ENCODE data around the gene HSPG2.

Gene HSPG2

DNA sequence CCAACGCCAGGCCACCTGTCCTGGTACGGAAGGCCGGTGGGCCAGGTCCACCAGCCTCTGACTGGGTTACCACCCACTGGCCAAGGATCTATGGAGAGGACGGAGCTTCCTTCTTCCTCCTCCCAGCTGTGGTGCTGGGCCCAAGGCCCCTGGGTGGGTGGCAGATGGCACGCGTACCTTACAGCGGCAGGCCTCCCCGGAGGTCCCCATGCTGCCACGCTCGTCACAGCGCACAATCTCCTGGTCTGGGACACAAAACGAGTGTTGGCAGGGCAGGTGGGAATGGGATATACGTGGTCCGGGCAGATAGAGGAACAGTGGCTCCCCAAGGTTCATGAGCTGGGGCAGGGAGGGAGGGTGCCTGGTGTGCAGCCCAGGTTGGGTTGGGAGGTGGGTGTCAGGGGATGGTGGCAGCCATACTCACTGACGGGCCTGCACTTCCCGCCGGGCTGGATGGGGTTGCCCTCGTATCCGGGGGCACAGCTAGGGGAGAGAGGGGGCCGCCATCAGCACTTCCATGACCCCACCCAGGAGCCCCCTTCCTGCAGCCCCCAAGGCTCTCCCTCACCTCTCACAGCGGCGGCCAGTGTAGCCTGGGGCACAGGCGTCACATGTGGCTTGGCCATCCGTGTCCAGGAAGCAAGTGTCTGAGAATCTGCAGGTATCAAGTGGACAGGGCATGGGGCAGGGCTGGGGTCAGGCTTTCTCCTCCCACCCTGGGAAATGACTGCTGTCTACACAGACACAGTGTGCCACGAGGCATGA is 58.9 kb downstream of the HSPG2 start:
- DNase-seq: no peak

DNA sequence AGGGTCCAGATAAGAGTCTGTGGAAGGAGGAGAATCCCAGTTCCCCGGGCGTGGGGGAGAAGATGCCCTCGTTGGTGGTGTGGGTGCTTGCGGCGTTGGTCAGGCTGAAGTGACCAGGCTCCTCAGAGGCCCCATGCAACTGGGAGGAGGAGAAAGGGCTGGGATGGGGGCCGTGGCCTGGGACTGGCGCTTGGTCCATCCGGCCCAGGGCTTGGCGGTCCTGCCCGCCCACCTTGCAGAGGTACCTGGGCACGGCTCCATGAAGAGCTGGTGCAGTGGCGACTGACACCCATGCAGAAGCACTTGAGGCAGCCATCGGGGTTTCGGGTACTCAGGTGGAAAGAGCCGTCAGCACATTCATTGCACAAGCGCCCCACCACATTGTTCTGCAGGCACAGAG is 60.8 kb downstream of the HSPG2 start:
- DNase-seq: no peak

DNA sequence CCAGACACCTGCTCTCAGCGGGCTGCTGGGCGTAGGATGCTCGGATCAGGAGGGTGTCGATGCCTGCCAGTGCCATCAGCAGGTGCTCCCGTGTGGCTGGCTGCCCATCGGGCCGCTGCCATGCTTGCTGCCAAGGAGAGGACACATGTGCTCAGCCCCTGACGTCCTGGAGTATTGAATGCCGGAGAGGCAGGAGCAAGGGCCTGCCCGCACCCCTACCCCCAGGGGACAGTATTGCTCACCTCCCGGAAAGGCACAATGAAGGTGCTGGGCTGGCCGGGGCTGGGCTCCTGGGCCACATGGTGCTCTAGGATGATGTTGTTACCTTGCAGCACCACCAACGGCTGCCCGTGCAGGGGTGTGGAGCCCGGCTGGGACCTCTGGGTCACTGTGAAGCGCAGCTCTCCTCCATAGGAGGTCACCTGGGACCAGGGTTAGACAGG is 61.5 kb downstream of the HSPG2 start:
- no peak for DNase-seq

DNA sequence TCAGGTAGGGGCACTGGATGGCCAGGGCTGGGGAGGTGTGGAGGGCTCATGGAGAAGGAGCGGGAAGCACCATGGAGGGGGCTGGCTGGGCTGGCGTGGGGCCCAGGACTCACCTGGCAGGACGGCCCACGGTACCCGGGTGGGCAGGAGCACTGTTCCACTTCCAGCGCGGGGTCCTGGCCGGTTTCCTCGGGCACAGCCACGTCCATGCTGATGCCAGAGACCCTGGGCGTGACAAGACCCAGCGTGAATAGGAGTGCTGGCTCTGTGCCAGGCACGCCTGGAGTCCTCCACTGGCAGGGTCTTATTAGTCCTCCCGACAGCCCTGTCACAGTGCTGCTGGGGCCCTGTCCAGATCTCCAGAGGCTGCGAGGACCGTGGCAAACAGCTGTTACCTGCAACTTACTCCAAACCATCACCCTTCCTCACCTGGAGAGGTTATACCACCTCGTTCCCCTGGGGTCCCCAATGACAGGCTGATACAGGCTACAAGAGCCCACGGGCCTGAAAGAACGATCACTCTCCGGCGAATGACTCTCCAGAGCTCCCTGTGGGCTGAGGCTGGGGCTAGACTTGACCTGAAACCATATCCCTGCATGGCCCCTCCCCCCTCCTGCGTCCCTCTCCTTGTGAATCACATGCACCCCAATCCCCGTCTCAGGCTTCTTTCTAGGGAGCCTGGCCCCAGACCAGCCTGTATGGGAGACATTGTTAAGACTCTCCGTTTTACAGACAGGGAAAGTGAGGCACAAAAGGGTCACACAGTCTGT is 62.1 kb downstream of the HSPG2 start:
- DNase-seq: peak; percentile 26

DNA sequence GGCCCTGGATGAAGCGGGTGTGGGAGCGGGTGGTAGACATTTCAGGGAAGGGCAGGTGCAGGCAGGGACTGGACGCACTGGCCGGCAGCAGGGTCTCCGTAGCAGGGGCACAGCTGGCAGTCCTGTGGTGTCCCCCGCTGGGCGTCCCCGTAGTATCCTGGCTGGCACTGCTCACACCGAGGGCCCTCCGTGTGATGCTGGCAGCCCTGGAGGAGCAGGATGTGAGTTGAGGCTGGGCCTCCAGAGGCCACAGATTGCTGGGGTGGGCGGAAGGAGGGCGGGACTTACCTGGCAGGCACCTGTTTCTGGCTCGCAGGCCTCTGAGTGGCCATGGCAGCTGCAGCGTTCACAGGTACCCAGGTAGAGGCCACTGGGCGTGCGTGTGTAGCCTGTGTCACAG is 62.8 kb downstream of the HSPG2 start:
- no peak for DNase-seq

DNA sequence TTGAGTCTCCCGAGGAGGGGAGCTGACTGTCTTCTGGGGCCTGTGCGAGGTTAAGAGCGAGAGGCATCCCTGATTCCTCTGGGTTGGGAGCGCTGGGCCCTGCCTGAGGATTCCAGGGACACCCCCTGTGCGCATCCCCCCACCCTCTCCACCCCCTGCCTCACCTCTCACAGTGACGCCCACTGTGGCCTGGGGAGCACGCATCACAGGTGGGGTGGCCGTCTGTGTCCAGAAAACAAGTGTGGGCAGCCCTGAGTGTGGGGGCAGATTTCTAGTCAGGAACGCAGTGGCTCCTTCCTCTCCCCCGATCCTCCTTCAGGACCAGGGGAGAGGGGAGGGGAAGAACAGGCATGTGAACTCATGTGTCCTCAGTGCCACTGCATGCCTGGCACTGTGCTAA is 63.3 kb downstream of the HSPG2 start:
- no peak for DNase-seq

DNA sequence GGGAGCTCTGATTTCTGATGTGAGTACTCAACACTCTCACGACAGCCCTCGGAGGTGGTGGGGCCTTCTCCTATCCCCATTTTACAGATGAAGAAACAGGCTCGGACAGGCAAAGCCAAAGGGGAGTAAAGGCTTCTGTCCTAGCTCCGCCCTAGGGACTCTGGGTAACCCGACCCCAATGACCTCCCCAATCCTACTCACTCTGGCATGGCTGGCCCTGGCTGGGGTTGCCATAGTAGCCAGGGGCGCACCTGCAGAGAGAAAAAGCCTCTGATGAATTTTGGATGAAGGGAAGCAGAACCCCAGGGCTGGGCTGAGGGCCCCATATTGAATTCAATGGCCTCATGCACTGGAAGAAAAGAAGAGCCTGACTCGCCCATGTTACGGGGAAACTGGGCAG is 63.9 kb downstream of the HSPG2 start:
- DNase-seq: no peak

DNA sequence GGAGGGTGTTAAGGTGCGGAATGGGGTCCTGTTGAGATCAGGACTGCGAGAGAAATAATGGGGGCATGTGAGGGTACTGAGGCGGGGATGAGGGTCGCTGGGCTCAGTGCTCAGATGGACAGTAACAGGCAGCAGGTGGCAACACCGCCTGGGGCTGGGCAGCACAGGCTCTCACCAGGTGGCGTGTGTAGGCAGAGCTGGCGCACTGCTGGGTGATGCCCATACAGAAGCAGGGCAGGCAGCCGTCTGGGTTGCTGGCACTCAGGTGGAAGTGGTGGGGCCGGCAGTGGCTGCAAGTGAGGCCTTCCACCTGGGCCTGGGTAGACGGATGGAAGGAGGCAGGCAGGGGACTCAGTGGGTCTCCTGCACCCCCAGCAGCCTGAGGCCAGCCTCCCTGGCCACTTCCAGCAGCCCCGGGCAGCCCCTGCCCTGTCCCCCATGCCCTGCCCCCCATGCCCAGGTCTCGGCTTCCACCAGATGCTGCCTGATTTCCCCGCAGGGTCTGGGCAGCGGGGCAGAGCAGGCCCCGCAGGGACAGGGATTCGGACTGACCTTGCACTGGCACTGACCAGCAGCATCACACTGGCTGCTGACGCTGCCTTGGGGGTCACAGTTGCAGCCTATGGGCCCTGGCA is 64.5 kb downstream of the HSPG2 start:
- no peak for DNase-seq

DNA sequence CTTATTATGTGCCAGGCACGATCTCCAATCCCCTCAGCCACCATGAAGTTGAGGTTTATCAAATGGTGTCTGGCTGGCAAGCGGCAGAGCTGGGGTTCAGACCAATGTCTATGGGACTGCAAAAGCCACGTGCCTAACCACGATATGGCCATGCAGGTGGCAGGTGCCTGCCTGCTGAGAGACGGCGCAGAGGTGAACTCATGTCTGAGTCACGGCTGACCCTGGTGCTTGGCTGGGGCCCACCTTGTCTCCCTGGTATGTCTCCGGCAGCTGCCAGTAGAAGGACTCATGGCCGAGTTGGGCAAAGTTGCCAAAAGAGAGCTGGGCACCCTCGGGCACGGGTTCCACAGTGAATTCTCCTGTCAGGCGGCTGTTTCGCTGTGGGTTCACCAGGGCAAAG is 65.2 kb downstream of the HSPG2 start:
- no peak for DNase-seq

DNA sequence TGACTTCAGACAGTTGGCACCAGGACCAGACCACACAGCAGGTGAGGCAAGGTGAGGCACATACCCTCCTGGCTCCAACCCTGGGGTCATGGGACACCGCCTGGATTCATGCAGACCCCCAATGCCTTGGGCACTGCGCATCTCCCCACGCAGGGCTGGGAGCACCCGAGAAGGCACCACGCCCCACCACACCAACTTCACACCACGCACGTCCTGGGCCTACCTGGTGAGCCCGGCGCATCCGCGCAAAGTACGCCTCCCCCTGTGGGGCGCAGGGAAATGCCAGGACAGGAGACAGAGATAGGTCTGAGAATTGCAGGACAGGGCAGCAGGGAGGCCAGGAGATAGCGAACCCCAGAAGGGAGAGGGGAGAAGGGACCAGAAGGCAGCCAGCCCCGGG is 66.5 kb downstream of the HSPG2 start:
- no peak for DNase-seq

DNA sequence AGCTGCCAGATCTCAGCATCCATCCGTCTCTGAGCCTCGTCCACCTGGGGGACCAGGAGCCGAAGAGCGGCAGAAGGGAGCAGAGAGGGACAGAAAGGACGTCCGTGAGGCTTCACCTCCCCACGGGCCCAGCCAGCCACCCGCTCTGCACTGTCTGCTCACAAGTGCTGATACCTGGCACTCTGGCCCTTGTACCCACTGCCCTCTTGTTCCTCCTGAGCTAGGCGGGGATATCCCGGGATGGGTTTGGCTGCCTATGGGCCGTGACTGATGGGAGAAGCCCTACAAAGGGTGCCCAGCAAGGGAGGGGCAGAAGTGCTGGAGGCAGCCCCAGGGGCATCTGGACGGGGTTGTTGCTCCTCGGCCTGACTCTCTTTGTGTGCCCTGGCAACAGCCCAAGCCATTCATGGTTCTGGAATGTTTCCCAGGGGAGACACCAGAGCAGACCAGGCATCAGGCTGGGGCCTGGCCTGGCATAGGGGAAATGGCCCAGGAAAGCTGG is 67.4 kb downstream of the HSPG2 start:
- no peak for DNase-seq

DNA sequence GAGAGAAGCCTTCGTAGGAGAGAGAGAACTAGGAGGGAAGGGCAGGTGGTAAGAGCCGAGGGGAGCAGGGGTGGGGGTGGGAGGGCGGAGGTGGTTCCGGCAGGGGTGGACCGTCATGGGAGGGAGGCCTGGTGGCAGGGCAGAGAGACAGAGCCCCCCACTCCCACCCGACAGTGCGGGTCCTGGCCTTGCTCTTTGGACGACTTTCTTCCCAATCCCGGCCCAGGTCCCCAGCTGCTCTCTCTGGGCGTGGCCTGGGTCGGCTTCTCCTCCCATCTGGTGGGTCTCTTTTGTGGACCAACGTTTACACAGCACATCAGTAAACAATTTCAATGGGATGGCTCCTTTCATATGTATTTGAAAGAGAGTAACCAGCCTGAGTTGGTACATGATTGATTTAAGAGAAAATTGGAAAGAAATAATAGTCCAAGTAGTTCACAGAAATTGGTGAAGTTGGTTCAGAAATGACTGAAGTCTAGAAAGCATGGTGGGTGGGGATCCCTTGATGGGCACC is 68.1 kb downstream of the HSPG2 start:
- DNase-seq: no peak

DNA sequence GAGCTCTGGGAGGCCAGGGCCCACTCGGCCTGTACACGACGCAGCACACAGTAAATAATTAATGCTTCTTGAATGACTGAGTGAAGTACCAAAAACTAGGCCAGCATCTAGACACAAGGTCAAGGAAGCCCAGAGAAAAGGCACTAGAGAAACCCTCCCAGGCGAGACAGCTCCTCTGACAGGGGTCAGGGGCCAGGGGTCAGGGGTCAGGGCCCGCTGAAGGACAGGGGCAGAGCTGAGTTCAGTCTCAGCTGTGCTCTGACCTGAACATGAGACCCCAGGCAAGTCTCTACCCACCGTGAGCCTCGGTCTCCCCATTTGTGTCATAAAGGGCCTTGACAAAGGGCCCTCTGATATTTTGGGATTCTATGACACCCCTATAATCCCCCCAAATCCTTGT is 68.6 kb downstream of the HSPG2 start:
- no peak for DNase-seq

DNA sequence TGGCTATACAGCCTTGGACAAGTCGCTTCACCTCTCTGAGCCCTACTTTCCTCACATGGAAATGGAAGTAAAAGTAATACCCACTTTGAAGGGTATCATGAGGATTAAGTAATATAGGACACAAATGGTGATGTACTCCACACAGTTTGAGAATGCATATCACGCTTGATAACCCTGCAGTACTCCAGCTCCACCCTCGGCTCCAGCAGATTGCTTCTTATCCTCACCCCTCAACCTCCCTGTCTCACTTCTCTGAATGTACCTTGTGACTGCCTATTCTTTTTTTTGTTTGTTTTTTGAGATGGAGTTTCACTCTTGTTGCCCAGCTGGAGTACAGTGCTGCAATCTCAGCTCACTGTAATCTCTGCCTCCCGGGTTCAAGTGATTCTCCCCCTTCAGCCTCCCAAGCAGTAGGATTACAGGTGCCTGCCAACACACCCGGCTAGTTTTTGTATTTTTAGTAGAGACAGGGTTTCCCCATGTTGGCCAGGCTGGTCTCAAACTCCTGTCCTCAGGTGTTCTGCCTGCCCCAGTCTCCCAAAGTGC is 69.6 kb downstream of the HSPG2 start:
- DNase-seq: no peak

DNA sequence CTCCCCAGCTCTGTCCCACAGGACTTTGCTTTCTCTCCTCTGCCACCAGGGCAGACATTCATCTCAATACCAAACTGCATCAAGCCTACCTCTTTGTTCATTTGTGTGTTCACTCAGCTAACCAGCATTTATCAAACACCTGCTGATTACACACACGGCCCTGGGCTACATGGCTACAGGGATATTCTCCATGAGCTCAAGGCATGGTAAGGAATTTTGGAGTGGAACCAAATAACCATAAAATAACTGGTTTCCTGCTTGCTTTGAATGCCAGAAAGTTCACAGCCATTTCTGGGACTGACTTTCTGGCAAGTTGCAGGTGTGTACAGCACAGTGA is 70.4 kb downstream of the HSPG2 start:
- DNase-seq: no peak

DNA sequence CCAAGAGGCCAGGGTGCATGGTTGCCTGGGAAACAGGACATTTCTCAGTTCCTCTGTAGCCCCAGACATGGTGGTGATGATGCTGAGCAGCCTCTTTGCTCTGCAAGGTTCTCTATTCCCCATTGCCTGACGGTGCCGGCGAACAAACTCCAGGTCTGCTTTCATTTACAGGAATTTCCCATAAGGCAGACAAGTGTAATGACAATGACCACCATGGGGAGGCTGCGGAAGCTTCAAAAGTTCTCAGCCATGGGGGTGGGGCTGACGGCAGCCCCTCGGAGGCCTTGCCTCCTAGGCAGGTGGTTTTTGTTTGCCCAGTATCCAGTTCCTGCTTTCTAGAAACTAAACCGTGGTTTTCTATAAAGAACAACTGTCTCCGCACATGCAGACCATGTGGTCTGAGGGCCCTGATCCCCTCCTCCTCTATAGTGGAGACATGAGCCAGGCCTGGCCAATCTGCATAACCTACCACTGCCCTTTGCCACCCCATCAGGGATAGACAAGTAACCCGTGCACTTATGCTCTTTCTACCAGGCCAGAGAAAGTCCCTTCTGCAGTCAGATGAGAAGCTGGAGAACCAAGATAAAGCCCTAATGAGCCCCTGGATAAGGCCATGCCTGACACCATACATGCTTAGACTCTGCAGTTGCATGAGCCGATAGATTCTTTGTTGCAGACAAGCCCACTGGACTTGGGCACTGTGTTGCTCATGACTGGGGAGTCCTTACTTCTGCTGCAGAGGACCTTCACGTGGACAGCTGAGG is 71.0 kb downstream of the HSPG2 start:
- no peak for DNase-seq

DNA sequence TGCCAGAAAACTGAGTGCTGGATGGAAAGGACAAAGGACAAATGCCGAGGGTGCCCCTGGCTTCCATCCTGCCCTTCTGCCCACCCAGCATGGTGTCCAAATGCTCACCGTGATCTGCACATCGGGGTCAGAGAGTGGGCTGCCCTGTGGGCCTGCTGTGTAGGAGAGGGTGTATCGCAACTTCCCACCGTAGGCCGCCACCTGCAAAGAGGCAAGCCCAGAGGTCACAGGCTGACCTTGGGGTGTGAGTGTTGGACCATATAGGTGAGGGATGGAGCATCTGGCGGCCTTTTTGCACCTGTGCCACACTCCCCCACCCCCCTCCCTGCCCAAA is 71.5 kb downstream of the HSPG2 start:
- no peak for DNase-seq

DNA sequence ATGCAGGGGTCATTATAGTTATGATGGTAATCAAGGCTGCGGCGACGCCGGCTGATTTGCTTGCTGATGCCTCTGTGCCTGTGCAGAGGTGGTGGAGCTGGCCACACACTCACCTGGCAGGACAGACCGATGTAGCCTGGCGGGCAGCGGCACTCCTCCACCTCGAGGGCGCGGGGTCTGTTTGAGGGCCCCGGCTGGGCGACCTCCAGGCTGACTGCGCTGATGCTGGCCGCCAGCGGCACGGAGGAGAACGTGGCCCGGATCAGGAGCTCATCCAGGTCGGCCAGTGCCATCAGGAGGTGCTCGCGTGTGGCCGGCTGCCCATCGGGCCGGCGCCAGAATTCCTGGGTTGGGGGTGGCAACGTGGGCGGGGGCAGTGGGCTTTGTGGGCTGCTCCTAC is 72.4 kb downstream of the HSPG2 start:
- DNase-seq: no peak

DNA sequence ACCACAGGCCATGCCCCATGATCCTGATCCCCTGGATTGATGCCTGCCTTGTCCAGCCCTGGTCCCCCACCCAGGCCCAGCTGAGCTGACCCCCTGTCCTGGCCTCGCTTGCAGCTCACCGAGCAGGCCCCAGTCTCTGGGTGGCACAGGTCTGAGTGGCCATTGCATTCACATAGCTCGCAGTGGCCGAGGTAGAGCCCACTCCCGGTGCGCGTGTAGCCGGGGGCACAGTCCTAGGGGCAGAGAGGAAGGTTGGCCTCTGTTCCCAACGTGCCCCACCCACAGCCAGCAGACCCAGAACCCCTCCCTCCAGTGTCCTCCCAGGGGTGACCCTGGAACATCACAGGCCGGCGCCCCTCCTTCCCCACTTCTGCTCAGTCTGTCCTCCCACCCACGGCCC is 73.1 kb downstream of the HSPG2 start:
- no peak for DNase-seq

DNA sequence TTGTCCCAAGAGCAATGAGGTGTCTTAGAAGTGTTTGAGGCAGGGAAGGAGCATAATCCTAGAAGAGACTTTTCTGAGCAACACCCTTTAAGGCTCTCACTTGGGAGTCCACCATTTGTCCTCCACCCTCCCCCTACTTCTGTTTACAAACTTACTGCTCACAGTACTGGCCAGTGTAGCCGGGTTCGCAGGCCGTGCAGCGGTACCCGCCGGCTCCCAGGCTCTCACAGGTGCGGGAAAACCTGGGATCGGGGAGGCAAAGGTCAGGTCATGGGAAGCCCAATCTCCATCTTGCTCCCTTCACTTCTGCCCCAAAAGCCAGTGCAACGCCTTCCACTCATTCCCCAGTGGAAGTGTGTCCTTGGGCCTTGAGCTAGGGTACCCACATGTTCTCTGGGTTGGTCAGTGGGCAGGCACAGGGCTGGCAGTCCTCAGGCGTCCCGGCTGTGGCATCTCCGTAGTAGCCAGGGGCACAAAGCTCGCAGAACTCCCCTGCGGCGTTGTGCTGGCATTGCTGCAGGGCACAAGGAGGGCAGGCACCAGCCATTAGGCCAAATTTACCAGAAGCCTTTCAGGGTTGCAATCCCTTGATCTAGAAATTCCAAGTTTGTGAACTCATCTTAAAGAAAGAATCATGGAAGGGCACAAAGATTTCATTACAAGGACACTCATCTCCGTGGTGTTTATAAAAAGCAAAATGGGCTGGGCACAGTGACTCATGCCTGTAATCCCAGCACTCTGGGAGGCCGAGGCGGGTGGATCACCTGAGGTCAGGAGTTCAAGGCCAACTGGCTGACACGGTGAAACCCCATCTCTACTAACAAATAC is 75.3 kb downstream of the HSPG2 start:
- DNase-seq: no peak

DNA sequence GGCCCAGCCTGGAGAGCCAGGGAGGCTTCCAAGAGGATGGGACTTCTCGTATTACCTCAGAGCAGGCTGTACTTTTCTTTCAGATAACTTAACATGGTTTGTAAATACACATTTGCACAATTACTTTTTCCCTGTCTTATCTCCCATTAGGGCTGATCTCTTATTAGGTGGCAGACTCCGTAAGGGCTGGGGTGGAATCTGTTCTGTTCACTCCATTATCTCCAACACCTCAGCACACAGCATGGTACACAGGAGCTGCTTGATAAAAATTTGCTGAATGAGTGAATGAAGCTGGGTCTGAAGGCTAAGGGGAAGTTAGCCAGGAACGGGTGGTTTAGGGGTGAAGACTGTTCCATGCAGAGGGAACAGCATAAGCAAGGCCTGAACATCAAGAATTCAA is 76.1 kb downstream of the HSPG2 start:
- no peak for DNase-seq

DNA sequence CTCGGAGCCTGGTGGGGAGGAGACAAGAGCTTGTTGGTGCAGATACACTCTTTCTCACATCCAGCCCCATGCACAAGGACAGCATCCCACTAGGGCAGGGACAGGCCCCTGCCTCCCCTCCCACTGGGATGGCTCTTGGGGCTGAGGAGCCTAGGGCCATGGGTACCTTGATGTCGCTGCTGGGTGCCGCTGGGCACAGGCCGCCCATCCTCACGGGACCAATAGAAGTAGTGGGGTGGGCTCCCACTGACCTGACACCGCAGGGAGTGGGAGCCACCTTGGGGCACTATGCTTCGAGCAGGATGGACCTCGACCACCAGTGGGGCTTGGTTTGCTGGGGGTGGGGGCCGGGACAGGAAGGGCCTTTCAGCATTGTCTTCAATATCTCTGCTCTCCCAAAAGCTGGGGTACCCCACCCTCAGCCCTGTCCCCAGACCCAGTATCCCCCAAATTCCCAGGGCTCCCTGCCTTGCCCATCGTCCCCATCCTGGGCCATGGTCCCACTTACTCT is 77.4 kb downstream of the HSPG2 start:
- no peak for DNase-seq

Data from NCI-H1436 (cell line).